Kidney tubule cell (primary cell): ENCODE results near the gene ADCY6.
"Not testable (repeated sequence)": the region's sequence is repeated elsewhere in the genome, so short reads cannot be mapped to it uniquely, and the experiment has no call there.

Source experiments
- DNase-seq: peaks from one replicate; pipeline ENCODE4 v3.0.0-alpha.2; 2018; ENCODE audit warnings: low spot score

The ADCY6 gene

DNA sequence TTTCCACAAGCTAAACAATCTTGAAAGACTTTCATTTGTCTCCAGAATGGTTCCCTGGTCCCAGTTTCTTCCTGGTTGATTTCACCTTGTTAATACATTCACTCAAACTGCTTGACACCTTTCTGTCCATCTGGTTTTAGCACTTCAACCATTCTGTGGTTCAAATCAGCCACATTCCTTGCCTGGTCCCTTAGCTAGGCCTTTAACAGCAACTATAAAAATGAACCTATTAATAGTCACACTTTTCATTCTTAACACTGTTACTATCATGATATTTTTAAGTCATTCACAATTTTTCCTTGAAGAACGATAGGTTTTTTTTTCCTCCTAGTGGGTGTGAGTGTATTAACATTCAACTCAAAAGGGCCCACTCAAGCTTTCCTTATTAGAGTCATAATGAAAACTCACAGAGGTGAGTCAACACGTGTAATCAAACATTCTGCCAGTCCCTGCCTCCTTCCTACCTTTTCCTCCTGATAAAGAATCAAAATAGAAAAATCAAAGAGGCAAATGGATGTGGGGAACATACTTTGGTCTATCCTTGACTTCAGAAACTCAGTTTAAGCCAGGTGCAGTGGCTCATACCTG is 38.0 kb downstream of the ADCY6 start:
- peak; percentile 61 for DNase-seq

DNA sequence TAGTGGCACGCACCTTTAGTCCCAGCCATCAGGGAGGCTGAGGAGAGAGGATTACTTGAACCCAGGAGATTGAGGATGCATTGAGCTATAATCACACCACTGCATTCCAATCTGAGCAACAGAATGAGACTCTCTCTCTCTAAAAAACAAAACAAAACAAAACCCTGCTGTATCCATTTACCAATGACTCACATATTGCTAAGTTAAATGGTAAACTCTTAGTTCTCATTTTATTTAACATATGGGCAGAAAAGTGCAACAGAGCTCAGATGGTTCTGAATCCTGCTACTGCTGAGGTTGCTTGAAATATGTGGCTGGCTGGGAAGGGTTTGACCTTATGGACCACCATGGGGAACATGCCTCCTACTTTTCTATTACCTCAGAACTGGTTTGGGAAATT is 38.7 kb downstream of the ADCY6 start:
- peak; percentile 42 for DNase-seq

DNA sequence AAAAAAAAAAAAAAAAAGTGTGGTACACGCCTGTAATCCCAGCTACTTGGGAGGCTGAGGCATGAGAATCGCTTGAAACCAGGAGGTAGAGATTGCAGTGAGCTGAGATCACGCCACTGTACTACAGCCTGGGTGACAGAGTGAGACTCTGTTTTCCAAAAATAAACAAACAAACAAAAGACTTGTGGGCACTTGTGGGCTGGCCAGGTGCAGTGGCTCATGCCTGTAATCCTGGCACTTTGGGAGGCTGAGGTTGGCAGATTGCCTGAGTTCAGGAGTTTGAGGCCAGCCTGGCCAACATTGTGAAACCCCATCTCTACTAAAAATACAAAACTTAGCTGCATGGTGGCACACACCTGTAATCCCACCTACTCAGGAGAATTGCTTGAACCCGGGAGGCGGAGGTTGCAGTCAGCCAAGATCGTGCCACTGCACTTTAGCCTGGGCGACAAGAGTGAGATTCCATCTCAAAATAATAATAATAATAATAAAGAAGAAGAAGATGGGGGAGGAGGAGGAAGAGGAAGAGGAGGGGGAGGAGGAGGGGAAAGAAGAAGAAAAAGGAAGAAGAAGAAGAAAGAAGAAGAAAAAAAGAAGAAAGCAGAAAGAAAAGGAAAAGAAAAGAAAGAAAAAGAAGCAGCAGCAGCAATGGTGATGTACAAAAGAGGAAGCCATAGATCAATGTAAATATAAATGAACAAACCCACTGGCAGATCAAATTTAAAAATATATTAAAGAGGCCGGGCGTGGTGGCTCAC is 44.5 kb downstream of the ADCY6 start:
- no peak for DNase-seq

DNA sequence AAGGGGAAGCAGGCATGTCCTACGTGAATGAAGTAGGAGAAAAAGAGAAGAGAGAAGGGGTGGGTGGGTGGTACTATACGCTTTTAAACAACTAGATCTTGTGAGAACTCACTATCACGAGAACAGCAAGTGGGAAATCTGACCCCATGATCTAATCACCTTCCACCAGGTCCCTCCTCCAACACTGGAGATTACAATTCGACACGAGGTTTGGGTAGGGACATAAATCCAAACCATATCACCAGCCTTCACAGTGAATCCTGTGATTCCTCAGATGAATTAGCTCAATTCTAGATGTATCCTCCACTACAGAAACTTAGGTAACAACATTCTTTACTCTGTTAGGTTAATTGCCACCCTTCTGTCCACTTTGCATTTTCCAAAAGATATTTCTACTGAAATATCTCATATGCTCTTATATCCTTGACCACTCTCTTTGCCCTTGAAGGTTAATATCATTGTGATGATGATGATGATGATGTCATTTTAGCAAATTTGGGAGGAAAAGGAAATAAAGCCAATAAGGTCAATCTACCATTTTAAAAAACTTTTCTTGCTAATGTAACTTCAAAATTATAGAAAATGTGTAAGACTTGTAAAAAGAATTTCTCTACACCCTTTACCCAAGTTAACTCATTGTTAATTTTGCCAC is 49.1 kb downstream of the ADCY6 start:
- no peak for DNase-seq

DNA sequence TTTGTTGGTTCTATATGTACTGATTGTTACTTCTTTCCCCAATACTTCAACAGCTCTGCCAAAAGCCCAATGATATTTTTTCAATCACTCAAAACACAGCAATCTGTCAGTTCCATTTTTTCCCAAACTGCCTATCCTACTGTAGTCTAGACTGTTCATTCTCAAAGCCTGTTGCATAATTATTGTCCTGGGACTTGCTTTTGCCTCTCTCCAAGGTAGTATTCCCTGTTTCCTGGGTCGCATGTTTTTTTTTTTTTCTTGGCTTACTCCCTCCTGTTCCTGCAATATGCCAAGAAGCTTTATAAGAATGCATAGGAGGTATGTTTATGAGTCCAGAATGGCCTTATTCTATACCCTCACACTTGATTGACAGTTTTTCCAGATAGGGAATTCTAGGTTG is 52.4 kb downstream of the ADCY6 start:
- DNase-seq: no peak

DNA sequence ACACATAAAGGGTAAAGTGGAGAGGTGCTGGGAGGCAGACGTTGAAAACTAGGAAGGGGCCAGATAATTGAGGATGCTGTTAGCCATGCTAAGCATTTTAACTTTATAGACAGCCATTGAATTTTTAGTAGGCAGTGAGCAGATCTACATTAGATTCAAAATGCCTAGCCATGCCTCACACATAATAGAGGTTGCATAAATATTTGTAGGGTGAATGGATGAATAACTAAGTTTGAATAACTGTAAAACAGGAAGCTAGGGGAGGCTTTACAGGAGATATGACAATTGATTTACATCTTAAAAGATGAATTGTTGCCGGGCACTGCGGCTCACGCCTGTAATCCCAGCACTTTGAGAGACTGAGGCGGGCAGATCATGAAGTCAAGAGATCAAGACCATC is 60.1 kb downstream of the ADCY6 start:
- no peak for DNase-seq

DNA sequence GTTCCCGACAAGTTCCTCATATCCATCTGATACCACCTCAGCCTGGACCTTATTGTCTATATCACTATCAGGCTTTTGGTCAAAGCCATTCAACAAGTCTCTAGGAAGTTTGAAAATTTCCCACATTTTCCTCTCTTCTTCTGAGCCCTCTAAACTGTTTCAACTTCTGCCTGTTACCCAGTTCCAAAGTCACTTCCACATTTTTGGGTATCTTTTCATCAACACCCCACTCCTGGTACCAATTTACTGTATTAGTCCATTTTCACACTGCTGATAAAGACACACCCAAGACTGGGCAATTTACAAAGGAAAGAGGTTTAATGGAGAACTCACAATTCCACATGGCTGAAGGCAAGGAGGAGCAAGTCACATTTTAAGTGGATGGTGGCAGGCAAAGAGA is 68.2 kb downstream of the ADCY6 start:
- not testable (repeated sequence) for DNase-seq

DNA sequence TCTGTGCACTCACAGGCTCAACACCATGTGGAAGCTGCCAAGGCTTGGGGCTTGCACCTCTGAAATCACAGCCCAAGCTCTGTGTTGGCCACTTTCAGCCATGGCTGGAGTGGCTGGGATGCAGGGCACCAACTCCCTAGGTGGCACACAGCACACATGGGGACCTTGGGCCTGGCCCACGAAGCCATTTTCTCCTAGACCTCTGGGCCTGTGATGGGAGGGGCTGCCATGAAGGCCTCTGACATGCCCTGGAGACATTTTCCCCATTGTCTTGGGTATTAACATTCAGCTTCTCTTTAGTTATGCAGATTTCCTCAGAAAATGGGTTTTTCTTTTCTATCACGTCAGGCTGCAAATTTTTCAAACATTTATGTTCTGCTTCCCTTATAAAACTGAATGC is 68.7 kb downstream of the ADCY6 start:
- not testable (repeated sequence) for DNase-seq

DNA sequence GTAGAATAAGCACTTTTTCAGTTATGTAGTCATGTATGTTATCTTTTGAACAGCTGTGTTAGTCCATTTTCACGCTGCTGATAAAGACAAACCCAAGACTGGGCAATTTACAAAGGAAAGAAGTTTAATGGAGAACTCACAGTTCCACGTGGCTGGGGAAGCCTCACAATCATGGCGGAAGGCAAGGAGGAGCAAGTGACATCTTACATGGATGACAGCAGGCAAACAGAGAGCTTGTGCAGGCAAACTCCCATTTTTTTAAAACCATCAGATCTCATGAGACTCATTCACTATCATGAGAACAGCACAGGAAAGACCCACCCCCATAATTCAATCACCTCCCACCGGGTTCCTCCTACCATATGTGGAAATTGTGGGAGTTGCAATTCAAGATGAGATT is 69.9 kb downstream of the ADCY6 start:
- DNase-seq: not testable (repeated sequence)

DNA sequence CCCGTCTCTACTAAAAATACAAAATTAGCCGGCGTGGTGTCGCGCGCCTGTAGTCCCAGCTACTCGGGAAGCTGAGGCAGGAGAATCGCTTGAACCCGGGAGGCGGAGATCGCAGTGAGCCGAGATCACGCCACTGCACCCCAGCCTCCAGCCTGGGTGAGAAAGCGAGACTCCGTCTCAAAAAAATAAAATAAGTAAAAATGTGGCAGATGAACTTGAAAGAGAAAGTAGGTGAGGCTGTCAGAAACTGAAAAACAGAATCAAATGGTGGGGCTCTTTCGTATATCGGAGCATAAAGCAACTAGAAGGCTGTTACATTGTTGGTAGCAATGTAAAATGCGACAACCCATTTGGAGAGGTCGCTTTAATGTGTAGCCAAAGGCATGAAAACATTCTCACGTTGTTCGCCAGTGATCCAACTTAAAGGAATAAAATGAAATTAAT is 71.6 kb downstream of the ADCY6 start:
- DNase-seq: peak; percentile 24

DNA sequence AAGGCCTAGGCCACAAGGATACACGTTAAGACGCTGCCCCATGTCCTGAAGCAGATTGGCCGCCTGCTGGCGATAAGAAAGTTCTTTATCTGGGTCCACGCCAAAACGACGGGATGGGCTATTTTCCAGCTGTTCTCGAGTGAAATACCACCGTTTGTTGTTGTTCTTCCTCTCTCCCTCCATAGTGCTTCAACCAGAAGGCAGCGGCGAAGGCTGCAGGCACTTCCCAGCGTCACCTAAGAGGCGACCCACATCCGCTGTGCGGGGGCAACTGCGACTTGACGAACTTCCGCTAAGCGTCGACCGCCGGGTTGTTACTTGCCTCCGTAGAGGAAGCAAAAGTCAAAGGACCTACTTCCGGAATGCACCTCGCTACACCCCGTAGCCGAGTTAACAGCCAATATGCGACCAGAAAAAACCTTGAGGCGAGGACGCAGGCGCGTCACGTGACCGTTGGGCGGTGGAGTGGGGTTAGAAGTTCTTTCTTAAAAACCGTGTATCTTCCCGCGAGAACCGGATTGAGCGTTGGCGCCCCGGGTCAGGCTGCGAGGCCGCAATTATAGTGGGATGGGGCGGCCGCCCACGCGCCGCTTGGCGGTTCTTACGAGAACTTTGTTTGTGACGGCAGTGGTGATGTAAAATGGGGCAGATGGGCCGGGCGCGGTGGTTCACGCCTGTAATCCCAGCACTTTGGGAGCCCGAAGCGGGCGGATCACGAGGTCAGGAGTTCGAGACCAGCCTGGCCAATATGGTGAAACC is 72.2 kb downstream of the ADCY6 start, which contains the start of gene CCNT1:
CCNT1 (minus strand) TSS at position 215 of the 759 bp plus-strand sequence; CDS start at position 183, 32 bp downstream.
- peak; percentile 100 for DNase-seq
